ENCODE measurements around the gene SPATA13.
"Not testable (repeated sequence)": the region's sequence is repeated elsewhere in the genome, so short reads cannot be mapped to it uniquely, and the experiment has no call there.

Gene SPATA13

GRCh38 chr13:24202215-24202614 is 41.7 kb downstream of the SPATA13 start:
- no peak for DNase-seq

- no peak for DNase-seq
These were observed 42.8 kb downstream of the SPATA13 start for GRCh38 chr13:24203273-24203672.

- no peak for DNase-seq
These were observed 43.3 kb downstream of the SPATA13 start for GRCh38 chr13:24203811-24204210.

GRCh38 chr13:24205076-24205475 is 44.6 kb downstream of the SPATA13 start:
- DNase-seq = not testable (repeated sequence)

GRCh38 chr13:24207841-24208667 is 47.5 kb downstream of the SPATA13 start:
- DNase-seq = no peak

GRCh38 chr13:24209138-24209537 is 48.6 kb downstream of the SPATA13 start:
- no peak for DNase-seq

- DNase-seq = no peak
These were observed 51.7 kb downstream of the SPATA13 start for GRCh38 chr13:24212254-24212653.

- no peak for DNase-seq
These were observed 52.2 kb downstream of the SPATA13 start for GRCh38 chr13:24212674-24213073.

- no peak for DNase-seq
These were observed 53.4 kb downstream of the SPATA13 start for GRCh38 chr13:24213932-24214331.

- peak; percentile 41 for DNase-seq
These were observed 54.0 kb downstream of the SPATA13 start for GRCh38 chr13:24214528-24214927.

- DNase-seq = no peak
These were observed 54.6 kb downstream of the SPATA13 start for GRCh38 chr13:24215126-24215525.

GRCh38 chr13:24215732-24216131 is 55.2 kb downstream of the SPATA13 start:
- no peak for DNase-seq

- no peak for DNase-seq
These were observed 55.7 kb downstream of the SPATA13 start for GRCh38 chr13:24216176-24216575.

GRCh38 chr13:24216779-24217178 is 56.3 kb downstream of the SPATA13 start:
- DNase-seq = not testable (repeated sequence)

GRCh38 chr13:24217601-24218281 is 57.2 kb downstream of the SPATA13 start:
- DNase-seq = peak; percentile 52

- no peak for DNase-seq
These were observed 57.8 kb downstream of the SPATA13 start for GRCh38 chr13:24218338-24218737.

GRCh38 chr13:24218977-24219376 is 58.5 kb downstream of the SPATA13 start:
- no peak for DNase-seq

- peak; percentile 72 for DNase-seq
These were observed 59.7 kb downstream of the SPATA13 start for GRCh38 chr13:24220086-24220703.

- no peak for DNase-seq
These were observed 60.5 kb downstream of the SPATA13 start for GRCh38 chr13:24221007-24221406.

GRCh38 chr13:24222756-24223155 is 62.2 kb downstream of the SPATA13 start:
- no peak for DNase-seq

- DNase-seq = no peak
These were observed 63.1 kb downstream of the SPATA13 start for GRCh38 chr13:24223341-24224231.

GRCh38 chr13:24224232-24224680 is 63.7 kb downstream of the SPATA13 start:
- DNase-seq = no peak

- no peak for DNase-seq
These were observed 64.5 kb downstream of the SPATA13 start for GRCh38 chr13:24225062-24225461.
